ENCODE results near the gene LIX1.

DNA sequence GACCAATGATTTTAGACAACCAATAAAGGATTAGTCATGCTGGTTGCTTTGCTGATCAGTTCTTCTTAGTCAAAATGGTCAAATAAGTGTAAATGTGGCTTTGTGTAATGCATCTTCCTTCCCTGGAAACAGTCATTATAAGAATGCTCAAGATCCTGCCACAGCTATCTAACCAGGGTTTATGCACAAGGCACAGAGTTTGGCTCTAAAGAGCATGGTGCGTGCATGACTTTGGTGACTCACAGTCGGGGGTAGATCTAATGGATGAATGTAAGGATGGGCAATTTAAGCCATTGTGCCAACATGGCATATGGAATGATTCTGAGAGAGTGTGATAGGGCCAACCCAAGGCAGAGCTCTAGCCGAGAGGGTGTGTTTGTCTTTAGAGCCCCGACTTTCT, 6.5 kb downstream of the LIX1 start:
- TF ChIP-seq, protein P1, sequence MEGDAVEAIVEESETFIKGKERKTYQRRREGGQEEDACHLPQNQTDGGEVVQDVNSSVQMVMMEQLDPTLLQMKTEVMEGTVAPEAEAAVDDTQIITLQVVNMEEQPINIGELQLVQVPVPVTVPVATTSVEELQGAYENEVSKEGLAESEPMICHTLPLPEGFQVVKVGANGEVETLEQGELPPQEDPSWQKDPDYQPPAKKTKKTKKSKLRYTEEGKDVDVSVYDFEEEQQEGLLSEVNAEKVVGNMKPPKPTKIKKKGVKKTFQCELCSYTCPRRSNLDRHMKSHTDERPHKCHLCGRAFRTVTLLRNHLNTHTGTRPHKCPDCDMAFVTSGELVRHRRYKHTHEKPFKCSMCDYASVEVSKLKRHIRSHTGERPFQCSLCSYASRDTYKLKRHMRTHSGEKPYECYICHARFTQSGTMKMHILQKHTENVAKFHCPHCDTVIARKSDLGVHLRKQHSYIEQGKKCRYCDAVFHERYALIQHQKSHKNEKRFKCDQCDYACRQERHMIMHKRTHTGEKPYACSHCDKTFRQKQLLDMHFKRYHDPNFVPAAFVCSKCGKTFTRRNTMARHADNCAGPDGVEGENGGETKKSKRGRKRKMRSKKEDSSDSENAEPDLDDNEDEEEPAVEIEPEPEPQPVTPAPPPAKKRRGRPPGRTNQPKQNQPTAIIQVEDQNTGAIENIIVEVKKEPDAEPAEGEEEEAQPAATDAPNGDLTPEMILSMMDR (IDR thresholded peaks at IDR 0.05) = no peak
- TF ChIP-seq POLR2A (IDR thresholded peaks at IDR 0.05) (no peak), EP300 (IDR thresholded peaks at IDR 0.05) (no peak)
